WERI-Rb-1 (cell line): Measurements from ENCODE around the gene RNF146.

ENCODE experiments used
- DNase-seq: peaks from one replicate; pipeline ENCODE4 v3.0.0-alpha.2; 2020
- H3K27ac ChIP-seq: fragments of 250-450 bp; sonication (Bioruptor Pico); 2 replicates; pipeline ENCODE4 v1.5.1; 2020; ENCODE audit warnings: mild to moderate bottlenecking, moderate library complexity
- H3K27me3 ChIP-seq: fragments of 250-450 bp; sonication (Bioruptor Pico); 2 replicates; pipeline ENCODE4 v1.5.1; 2021; ENCODE audit warnings: mild to moderate bottlenecking, low read depth, moderate library complexity; ENCODE audit not compliant: insufficient read depth, severe bottlenecking
- H3K36me3 ChIP-seq: fragments of 250-450 bp; sonication (Bioruptor Pico); 2 replicates; pipeline ENCODE4 v1.5.1; 2020; ENCODE audit warnings: mild to moderate bottlenecking, moderate library complexity
- H3K4me3 ChIP-seq: 2 replicates; pipeline ENCODE4 v1.5.1; 2011; ENCODE audit warnings: low read depth, mild to moderate bottlenecking, control low read depth, low read length
- H3K9me3 ChIP-seq: fragments of 250-450 bp; sonication (Bioruptor Pico); 2 replicates; pipeline ENCODE4 v1.5.1; 2021; ENCODE audit warnings: mild to moderate bottlenecking, moderate library complexity; ENCODE audit not compliant: severe bottlenecking
- TF ChIP-seq, protein P1 (sequence below): IDR thresholded peaks from 2 replicates; pipeline ENCODE4 v1.5.1; 2011; ENCODE audit warnings: low read depth, mild to moderate bottlenecking, control low read depth, inconsistent platforms, low read length

RNF146 gene

DNA sequence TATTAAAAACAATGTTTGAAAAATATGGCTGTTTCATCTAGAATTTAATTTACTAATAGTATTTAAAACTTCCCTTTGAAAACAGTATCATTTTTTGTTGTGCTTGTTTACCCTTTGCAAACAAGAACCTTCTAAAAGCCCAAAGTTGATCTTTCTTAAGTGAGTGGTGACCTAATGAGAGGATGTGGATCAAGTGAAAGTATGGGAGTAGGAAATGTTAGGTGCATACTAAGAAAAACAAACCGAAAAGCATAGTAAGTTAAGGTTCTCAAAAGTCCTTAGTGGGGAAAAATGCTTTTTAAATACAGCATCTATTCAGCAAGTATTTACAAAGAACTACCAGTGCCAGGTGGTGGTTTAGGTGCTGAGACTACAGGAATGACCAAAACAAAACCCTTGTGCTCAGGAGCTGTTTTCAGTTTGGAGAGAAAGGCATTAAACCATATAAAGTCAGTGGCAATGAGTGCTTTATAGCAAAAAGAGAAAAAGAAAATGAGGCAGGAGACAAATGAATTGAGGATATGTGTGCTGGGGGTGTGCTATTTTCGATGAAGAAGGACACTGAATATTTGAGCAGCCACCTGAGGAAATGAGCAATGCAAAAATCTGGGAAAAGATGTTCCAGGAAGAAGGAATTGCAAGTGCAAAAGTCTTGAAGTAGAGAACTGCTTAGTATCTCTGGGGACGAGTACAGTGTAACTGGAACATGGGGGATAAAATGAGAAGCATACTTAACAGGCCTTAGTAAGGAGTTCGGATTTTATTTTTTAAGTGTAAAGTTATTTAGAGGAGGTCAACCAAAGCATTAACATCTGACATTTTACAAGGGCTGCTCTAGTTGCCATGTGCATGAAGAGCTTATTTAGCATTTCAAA is 24.0 kb downstream of the RNF146 start:
- Histone ChIP-seq H3K9me3 (no peaks in the 10 kb centered on the region), H3K27me3 (no peaks in the 10 kb centered on the region), H3K4me3 (no peak overlapping the region), H3K36me3 (peaks cover 28% of the 10 kb centered on the region), H3K27ac (no peak overlapping the region)
- TF ChIP-seq, protein P1, sequence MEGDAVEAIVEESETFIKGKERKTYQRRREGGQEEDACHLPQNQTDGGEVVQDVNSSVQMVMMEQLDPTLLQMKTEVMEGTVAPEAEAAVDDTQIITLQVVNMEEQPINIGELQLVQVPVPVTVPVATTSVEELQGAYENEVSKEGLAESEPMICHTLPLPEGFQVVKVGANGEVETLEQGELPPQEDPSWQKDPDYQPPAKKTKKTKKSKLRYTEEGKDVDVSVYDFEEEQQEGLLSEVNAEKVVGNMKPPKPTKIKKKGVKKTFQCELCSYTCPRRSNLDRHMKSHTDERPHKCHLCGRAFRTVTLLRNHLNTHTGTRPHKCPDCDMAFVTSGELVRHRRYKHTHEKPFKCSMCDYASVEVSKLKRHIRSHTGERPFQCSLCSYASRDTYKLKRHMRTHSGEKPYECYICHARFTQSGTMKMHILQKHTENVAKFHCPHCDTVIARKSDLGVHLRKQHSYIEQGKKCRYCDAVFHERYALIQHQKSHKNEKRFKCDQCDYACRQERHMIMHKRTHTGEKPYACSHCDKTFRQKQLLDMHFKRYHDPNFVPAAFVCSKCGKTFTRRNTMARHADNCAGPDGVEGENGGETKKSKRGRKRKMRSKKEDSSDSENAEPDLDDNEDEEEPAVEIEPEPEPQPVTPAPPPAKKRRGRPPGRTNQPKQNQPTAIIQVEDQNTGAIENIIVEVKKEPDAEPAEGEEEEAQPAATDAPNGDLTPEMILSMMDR, result no peak
- no peak for DNase-seq

DNA sequence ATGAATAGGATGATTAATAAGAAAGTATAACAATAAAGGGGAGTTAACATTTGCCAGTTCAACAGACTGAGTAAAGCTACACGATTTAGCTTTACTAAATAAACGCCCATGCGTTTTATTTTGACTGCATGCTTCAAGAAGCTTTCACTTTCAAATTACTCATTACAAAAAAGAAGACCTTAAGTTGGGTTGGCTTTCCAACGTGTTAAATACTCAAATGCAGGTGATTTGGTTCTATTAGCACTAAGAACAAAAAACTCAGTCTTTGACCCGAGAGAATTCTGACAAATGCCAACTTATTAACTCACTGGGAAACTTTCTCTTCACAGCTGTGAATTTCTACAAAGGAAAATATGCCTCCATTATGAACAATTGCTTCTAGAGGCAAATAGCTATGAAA is 24.8 kb downstream of the RNF146 start:
- Histone ChIP-seq H3K27me3 (no peaks in the 10 kb centered on the region), H3K9me3 (no peaks in the 10 kb centered on the region), H3K4me3 (no peak overlapping the region), H3K27ac (no peak overlapping the region), H3K36me3 (peaks cover 25% of the 10 kb centered on the region)
- TF ChIP-seq, protein P1, result no peak
- DNase-seq, result no peak

DNA sequence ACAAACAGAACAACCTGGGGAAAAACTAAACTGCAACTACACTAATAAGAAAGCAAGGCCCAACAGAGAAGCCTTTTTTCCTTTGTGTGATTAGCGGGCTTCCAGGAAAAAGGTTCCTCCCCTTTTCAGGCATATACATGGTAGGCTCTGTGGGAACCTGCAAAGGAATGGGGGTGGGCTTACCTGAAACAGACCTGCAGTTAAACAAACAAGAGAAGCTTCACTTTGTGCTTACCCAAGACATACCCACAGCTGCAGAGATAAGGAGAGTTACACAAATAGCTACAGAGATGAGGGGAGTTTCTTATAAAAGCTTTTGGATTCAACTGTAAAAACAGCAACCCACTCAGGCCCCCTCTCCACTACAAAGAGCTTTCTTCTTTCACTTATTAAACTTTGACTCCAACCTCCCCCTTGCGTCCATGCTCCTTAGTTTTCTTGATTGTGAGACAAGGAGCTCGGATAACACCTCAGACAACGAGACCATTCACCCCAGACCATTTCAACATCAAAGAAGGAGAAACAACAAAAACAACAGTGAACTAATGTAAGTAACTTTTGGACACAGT is 30.9 kb downstream of the RNF146 start:
- DNase-seq, result no peak
- H3K36me3 ChIP-seq, result no peaks in the 10 kb centered on the region
- H3K27me3 ChIP-seq, result no peaks in the 10 kb centered on the region
- TF ChIP-seq, protein P1, result no peak
- no peaks in the 10 kb centered on the region for H3K9me3 ChIP-seq
- H3K4me3 ChIP-seq, result no peak overlapping the region
- no peak overlapping the region for H3K27ac ChIP-seq

DNA sequence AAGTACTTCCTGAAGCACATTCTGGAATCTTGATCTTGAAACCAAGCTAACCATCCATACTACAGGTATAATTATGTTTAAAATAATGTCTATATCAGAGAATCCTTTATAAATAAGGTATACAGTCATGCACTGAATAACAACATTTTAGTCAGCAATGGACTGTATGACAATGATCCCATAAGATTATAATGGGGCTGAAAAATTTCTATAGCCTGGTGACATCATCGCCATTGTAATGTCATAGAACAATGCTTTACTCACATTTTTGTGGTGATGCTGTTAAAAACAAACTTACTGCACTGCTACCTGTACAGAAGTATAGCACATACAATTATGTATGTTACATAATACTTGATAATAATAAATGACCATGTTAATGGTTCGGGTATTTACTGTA is 31.8 kb downstream of the RNF146 start:
- no peaks in the 10 kb centered on the region for H3K36me3 ChIP-seq
- no peak for DNase-seq
- no peaks in the 10 kb centered on the region for H3K9me3 ChIP-seq
- TF ChIP-seq, protein P1, result no peak
- no peaks in the 10 kb centered on the region for H3K27me3 ChIP-seq
- H3K27ac ChIP-seq, result no peak overlapping the region
- no peak overlapping the region for H3K4me3 ChIP-seq

DNA sequence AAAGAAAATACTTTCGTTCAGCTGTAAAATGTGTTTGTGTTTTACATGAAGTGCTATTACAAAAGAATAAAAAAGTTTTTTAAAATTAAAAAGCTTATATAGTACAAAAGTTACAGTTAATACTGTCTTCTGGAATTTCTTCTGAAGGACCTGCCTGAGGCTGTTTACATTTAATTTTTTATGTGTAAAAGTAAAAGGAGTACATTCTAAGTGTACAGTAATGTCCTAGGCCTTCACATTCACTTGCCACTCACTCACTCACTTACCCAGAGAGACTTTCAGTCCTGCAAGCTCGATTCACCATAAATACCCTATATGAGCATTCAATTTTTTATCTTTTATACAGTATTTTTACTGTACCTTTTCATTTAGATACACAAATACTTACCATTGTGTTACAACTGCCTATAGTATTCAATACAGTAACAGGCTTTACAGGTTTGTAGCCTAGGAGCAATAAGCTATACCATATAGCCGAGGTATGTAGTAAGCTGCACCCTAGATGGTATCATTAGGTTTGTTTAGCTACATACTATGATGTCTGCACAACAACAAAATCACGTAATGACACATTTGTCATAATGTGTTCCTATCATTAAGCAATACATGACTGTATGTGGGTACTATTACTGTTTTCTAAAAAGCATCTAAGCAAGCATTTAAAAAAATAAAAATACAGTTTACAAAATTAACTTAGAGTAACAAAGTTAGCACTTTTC is 33.0 kb downstream of the RNF146 start:
- H3K4me3 ChIP-seq, result no peak overlapping the region
- no peaks in the 10 kb centered on the region for H3K36me3 ChIP-seq
- H3K27ac ChIP-seq, result no peak overlapping the region
- H3K9me3 ChIP-seq, result no peaks in the 10 kb centered on the region
- no peak for DNase-seq
- no peaks in the 10 kb centered on the region for H3K27me3 ChIP-seq
- TF ChIP-seq, protein P1, result no peak
